PC-3 (cell line): ENCODE data around the gene SMCO1. TPM values are rescaled to one million over a fixed set of nuclear protein-coding genes. Genes with fewer than 3 reads are reported as not detected.
A peak's percentile ranks its signal among the peaks of the same experiment; 100 is the strongest.
"Not testable (repeated sequence)": the region's sequence is repeated elsewhere in the genome, so short reads cannot be mapped to it uniquely, and the experiment has no call there.

Experiments used
- ATAC-seq: fragments of 200-7000 bp; cut with Tn5 transposase; 2 replicates; pipeline ENCODE4 v1.9.1; 2020; ENCODE audit warnings: mild to moderate bottlenecking, moderate library complexity
- BruUV-seq: library from RNA; stranded (reverse); fragments of 400-500 nt; replicated peaks from 2 replicates; lab custom pipeline; 2021; lab: Mats Ljungman, UMichigan
- CTCF ChIA-PET: fragments of 300-600 bp; sonication (Branson Sonifier 250); formaldehyde crosslinking; loops from one replicate; lab custom pipeline; 2022; ENCODE audit warnings: antibody characterized with exemption; lab: Charles Lee
- POLR2A ChIA-PET: fragments of 300-600 bp; sonication (Branson Sonifier 250); formaldehyde crosslinking; loops from one replicate; lab custom pipeline; 2022; ENCODE audit warnings: antibody characterized with exemption; ENCODE audit not compliant: unreplicated experiment; lab: Charles Lee
- DNase-seq: peaks from one replicate; pipeline ENCODE4 v3.0.0-alpha.2; 2015
- H2AFZ ChIP-seq: fragments of 300-600 bp; sonication (generic); 2 replicates; pipeline ENCODE4 v1.6.0; 2016; ENCODE audit warnings: antibody characterized with exemption, low read length
- H3F3A ChIP-seq: fragments of 300-600 bp; sonication (generic); one replicate; pipeline ENCODE4 v1.6.0; 2017; ENCODE audit warnings: antibody characterized with exemption, low read length, control low read depth, mild to moderate bottlenecking; ENCODE audit not compliant: unreplicated experiment
- H3K27ac ChIP-seq: fragments of 300-600 bp; sonication (generic); 2 replicates; pipeline ENCODE4 v1.5.1; 2016; ENCODE audit warnings: mild to moderate bottlenecking, low read length
- H3K27me3 ChIP-seq: fragments of 300-600 bp; sonication (generic); 2 replicates; pipeline ENCODE4 v1.6.1; 2016; ENCODE audit warnings: low read length, mixed read lengths
- H3K36me3 ChIP-seq: fragments of 300-600 bp; sonication (generic); 2 replicates; pipeline ENCODE4 v1.6.1; 2016; ENCODE audit warnings: low read depth, mixed run types, low read length, mixed read lengths
- H3K4me1 ChIP-seq: fragments of 300-600 bp; sonication (generic); 2 replicates; pipeline ENCODE4 v1.5.1; 2016; ENCODE audit warnings: low read length; ENCODE audit not compliant: insufficient read depth
- H3K4me2 ChIP-seq: fragments of 300-600 bp; sonication (generic); 2 replicates; pipeline ENCODE4 v1.6.0; 2016; ENCODE audit warnings: low read length
- H3K4me3 ChIP-seq: fragments of 300-600 bp; sonication (generic); 2 replicates; pipeline ENCODE4 v1.5.1; 2016; ENCODE audit warnings: mild to moderate bottlenecking, low read length, mixed read lengths
- H3K79me2 ChIP-seq: fragments of 300-600 bp; sonication (generic); 2 replicates; pipeline ENCODE4 v1.6.1; 2017; ENCODE audit warnings: low read length, mixed read lengths
- H3K9ac ChIP-seq: fragments of 300-600 bp; sonication (generic); 2 replicates; pipeline ENCODE4 v1.6.0; 2016; ENCODE audit warnings: mild to moderate bottlenecking, low read length
- H3K9me2 ChIP-seq: fragments of 300-600 bp; sonication (generic); replicated peaks from 2 replicates; pipeline ENCODE4 v1.6.1; 2016; ENCODE audit warnings: mixed run types, low read length, mixed read lengths
- H3K9me3 ChIP-seq: fragments of 300-600 bp; sonication (generic); 2 replicates; pipeline ENCODE4 v1.6.1; 2016; ENCODE audit warnings: low read length, mixed read lengths
- H4K20me1 ChIP-seq: fragments of 300-600 bp; sonication (generic); 2 replicates; pipeline ENCODE4 v1.6.1; 2016; ENCODE audit warnings: low read length, mixed read lengths
- CTCF ChIP-seq: fragments of 300-600 bp; sonication (generic); conservative IDR thresholded peaks from 2 replicates; pipeline ENCODE4 v1.5.1; 2017; ENCODE audit warnings: antibody characterized with exemption, low read depth, mild to moderate bottlenecking, low read length
- EZH2 ChIP-seq: fragments of 300-600 bp; sonication (generic); IDR thresholded peaks from one replicate; pipeline ENCODE4 v1.6.1; 2017; ENCODE audit warnings: antibody characterized with exemption, mild to moderate bottlenecking, low read length; ENCODE audit not compliant: unreplicated experiment
- EZH2phosphoT487 ChIP-seq: fragments of 300-600 bp; sonication (generic); IDR thresholded peaks from 2 replicates; pipeline ENCODE4 v1.6.1; 2018; ENCODE audit warnings: mild to moderate bottlenecking, antibody characterized with exemption, low read length, borderline replicate concordance
- intact Hi-C: fragments of 100-400 bp; cut with micrococcal nuclease; formaldehyde crosslinking; loops from 2 replicates; pipeline ENCODE4 v1.9.0; 2023
- total RNA-seq: library from RNA; depleted of rRNA; stranded (reverse); fragments of >200 nt; gene quantifications from 2 replicates; pipeline ENCODE4 v1.2.3, GENCODE V29; 2014

Gene SMCO1
- total RNA-seq, 1 experiment from 2014 or later, result not detected

- CTCF ChIA-PET, result no interaction called here
- Histone ChIP-seq H3K9ac (no peak overlapping the region), H2AFZ (no peak overlapping the region), H3K4me1 (no peaks in the 10 kb centered on the region), H4K20me1 (no peaks in the 10 kb centered on the region), H3K27ac (no peak overlapping the region), H3K9me2 (no peaks in the 10 kb centered on the region), H3K9me3 (no peaks in the 10 kb centered on the region), H3K79me2 (no peaks in the 10 kb centered on the region), H3K4me2 (no peak overlapping the region), H3K27me3 (no peaks in the 10 kb centered on the region), H3F3A (no peaks in the 10 kb centered on the region), H3K36me3 (peaks cover 41% of the 10 kb centered on the region), H3K4me3 (no peak overlapping the region)
- ATAC-seq (no peak), DNase-seq (no peak)
- TSS peak; percentile 16 for BruUV-seq
- TF ChIP-seq EZH2 (no peak), EZH2phosphoT487 (no peak), CTCF (no peak)
- intact Hi-C loops, result no loop called here
- POLR2A ChIA-PET, result no interaction called here
Measured at GRCh38 chr3:196472286-196472685, 42.9 kb downstream of the SMCO1 start.

- TF ChIP-seq EZH2phosphoT487, result no peak
- no peak for TF ChIP-seq EZH2
- no peak for TF ChIP-seq CTCF
- Histone ChIP-seq H3K9me2 (no peaks in the 10 kb centered on the region), H3K79me2 (no peaks in the 10 kb centered on the region), H3K9ac (no peak overlapping the region), H3F3A (no peaks in the 10 kb centered on the region), H3K27me3 (no peaks in the 10 kb centered on the region), H3K36me3 (peaks cover 37% of the 10 kb centered on the region), H3K4me1 (no peaks in the 10 kb centered on the region), H3K27ac (no peak overlapping the region), H3K4me3 (no peak overlapping the region), H4K20me1 (no peaks in the 10 kb centered on the region), H3K4me2 (no peak overlapping the region), H2AFZ (no peak overlapping the region), H3K9me3 (no peaks in the 10 kb centered on the region)
- intact Hi-C loops, result no loop called here
- ATAC-seq, result no peak
- CTCF ChIA-PET, result no interaction called here
- no peak for DNase-seq
- POLR2A ChIA-PET, result no interaction called here
- BruUV-seq, result no TSS peak
Measured at GRCh38 chr3:196471551-196471950, 43.6 kb downstream of the SMCO1 start.

- H3K27me3 ChIP-seq, H3K4me3 ChIP-seq, H4K20me1 ChIP-seq, intact Hi-C loops, H3K9me3 ChIP-seq, H3F3A ChIP-seq, ATAC-seq, H3K27ac ChIP-seq, DNase-seq, H2AFZ ChIP-seq, H3K4me2 ChIP-seq, CTCF ChIA-PET, H3K4me1 ChIP-seq, BruUV-seq, H3K79me2 ChIP-seq, H3K9me2 ChIP-seq, H3K9ac ChIP-seq, POLR2A ChIA-PET: not testable (repeated sequence)
- peaks cover 35% of the 10 kb centered on the region for H3K36me3 ChIP-seq
Measured at GRCh38 chr3:196470182-196470581, 45.0 kb downstream of the SMCO1 start.
